HG03571 (cell line): Measurements from ENCODE around the gene SUN3.
"Not testable (repeated sequence)": the region's sequence is repeated elsewhere in the genome, so short reads cannot be mapped to it uniquely, and the experiment has no call there.

Experiments
- ATAC-seq: cut with Tn5 transposase; IDR thresholded peaks from one replicate; pipeline ENCODE4 v1.9.1; 2021; ENCODE audit not compliant: unreplicated experiment

The SUN3 gene

DNA sequence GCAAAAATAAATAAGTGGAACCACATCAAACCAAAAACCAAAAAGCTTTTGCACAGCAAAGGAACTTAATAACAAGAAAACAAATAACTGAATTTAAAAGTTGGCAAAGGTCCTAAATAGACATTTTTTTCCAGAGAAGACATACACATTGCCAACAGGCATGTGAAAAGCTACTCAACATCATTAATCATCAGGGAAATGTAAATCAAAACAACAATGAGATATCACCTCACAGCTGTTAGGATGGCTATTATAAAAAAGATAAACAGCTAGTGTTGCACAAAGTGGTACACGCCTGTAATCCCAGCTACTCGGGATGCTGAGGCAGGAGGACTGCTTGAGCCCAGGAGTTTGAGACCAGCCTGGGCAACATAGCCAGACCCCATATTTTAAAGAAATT is 2.2 kb upstream of the SUN3 start:
- ATAC-seq: no peak

DNA sequence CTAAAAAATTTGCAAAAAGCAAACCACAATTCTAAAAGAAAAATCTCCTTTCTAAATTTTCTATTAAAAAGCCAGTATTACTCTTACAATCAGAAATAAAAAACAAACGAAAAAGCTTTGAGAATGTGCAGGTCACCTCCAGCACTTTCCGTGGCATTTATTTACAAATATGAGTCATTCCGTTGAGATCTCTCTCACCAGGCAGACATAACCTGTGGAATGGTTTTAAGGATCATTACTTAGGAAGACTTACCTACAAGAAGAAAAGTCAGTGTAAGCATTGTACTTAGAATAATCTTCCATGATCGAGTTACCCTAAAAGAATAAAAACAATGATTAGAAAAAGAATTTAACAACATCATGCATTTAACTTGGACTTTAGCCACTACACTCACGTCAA is 3.3 kb downstream of the SUN3 start:
- no peak for ATAC-seq

DNA sequence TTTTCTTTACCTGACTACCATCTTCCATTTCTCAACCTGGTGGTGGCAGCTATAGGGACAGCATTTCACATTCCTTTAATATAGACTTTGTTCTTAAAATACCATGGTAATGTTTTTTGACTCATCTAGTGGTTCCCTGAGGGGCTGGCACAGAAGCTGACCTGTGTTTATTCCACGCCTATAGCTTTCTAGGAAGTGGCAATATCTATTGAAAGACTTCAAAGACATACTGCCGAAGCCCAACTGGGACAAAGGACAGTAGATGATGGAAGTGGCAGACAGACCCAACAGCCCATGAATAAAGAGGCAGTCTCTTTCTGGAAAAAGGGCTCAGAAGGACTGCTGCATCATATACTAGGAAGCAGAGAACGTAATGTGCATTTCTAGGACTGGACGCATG is 11.2 kb downstream of the SUN3 start:
- ATAC-seq: no peak

DNA sequence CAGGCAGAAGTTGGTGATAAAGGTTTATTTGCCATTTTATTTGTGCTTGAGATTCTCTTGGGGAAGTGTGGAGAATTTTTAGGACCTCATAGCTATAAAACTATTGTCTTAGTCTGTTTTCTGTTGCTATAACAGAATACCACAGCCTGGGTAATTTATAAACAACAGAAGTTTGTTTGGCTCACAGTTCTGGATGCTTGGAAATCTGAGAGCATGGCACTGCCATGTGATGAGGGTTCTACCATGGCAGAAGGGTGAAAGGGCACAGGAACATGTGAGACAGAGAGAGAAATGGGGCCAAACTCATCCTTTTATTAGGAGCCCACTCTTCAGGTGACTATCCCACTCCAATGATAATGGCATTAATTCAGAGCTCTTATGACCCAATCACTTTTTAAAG is 12.3 kb downstream of the SUN3 start:
- ATAC-seq: no peak

DNA sequence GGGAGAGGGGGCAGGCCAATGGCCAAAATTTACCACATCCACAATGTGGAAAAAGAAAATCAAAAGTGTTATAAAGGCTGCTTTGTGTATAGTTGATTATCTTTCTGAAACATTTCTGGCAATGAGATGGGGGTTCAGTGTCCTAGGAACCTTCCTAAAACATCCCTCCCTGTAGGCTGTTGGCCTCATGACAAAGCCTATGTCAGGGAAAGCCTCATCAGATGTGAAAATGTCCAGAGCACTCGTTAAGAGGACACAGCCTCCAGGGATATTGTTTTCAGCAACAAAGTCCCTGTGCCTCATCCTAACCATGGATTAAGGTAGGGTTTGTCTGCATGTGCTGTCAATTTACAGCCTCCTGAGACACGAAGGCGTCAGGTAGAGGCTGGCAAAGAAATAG is 17.0 kb downstream of the SUN3 start:
- no peak for ATAC-seq

DNA sequence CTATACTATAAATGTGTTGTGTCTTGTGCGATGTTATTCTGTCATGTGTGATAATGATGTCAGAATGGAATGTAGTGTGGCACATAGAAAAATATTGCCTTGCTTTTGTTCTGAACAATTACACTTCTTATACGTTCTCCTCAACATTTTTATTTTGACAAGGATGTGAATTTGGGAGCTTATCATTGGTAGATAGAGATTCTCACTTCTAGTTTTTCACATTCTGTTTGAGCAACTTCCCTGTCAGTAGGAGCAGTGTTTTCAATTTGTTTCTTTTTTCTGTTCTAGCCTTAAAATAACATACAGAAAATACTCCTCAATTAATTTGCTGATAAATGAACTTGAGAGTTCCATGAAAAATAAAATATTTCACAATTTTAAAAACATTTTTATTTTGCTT is 17.6 kb downstream of the SUN3 start:
- no peak for ATAC-seq

DNA sequence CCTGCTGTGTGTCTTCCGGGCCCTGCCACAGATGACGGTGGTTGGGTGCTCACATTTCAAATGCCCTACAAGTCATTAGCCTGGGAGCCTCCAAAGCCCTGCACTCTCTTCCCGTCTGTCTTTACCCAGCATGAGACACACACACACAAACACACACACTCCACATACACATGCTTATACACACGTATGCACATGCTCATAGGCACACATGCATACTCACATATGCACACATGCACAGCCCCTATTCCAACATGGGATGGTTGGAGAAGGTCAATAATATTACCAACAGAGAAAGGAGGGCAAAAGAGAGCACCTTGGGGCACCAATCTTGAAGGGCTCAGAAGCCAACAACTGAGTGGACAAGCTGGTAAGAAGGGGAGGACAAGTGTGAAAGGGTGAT is 19.0 kb downstream of the SUN3 start:
- no peak for ATAC-seq

DNA sequence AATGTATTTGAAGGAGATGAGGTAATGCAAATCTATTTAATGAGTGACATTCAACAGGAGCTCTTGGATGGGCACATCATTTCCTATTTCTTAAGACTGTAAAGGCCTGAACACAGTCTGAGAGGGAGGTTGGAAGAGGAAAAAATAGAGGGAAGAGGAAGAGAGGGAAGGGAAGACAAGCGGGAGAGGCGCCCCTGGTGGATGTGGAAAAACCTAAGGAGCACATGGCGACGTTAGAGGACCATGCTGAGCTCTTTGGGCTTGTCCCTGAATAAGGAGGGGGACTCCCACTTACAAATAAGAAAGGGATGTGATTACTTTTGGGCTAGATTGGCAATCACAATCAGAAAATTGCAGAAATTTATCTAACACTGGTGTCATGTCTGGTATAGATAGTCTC is 19.6 kb downstream of the SUN3 start:
- ATAC-seq: no peak

DNA sequence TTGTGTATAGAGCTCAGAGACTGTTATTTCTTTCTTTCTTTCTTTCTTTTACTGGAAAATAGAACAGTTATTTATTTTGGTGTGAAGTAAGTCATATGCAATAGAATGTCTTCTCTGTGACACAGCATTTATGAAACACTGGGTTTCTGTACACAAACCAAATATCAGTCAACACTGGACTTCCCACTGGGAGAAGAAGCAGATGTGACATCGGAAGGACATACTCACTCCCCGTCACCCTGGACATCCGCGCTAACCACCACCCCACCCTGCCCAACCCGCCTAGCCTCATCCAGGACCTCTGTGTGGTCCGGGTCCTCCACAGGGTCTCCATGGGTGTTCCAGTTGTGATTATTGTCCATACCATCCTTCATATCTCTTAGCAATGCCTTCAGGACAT is 22.0 kb downstream of the SUN3 start:
- no peak for ATAC-seq

DNA sequence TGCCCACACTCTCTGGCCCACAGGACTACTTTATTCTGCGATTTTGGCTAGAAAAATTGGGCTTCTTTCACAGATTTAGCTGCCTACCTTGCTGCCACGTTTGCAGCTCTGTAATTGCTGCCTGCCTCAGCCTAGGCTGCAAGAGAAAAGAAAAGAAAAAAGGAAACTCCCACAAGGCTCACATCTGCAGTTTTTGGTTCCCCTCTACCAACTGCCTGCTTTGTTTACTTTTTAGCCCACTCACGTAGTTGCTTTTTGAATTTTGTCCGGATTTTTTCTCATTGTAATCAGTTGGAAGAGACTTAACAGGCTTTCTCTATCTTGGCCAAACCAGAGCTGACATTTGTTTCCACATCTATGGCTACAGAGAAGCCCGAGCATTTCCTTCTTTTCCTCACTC is 24.3 kb downstream of the SUN3 start:
- ATAC-seq: no peak

DNA sequence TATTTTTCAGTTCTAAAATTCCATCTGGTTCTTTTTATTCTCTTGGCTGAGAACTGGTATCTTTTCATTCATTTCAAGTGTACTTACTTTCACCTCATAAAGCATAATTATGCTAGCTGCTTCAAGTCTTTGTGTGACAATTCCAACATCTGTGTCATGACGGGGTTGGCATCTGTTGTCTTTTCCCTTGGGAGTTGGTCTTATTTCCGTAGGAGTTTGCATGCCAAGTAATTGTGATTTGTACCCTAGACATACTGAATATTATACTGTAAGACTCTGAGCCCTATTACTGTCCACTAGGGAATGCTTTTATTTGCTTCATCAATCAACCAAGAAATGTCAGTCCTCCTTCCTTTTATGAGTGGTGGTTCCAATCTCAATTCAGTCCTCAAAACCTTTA is 24.9 kb downstream of the SUN3 start:
- ATAC-seq: no peak

DNA sequence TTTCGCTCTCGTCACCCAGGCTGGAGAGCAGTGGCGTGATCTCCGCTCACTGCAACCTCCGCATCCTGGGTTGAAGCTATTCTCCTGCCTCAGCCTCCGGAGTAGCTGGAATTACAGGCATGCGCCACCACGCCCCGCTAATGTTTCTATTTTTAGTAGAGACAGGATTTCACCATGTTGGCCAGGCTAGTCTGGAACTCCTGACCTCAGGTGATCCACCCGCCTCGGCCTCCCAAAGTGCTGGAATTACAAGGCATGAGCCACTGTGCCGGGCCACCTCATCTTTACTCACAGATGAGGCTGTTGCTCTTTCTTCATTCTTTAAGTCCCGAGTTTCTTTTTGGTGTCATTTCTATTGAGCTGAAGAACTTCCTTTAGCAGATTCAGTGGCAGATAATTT is 28.7 kb downstream of the SUN3 start:
- ATAC-seq: not testable (repeated sequence)

DNA sequence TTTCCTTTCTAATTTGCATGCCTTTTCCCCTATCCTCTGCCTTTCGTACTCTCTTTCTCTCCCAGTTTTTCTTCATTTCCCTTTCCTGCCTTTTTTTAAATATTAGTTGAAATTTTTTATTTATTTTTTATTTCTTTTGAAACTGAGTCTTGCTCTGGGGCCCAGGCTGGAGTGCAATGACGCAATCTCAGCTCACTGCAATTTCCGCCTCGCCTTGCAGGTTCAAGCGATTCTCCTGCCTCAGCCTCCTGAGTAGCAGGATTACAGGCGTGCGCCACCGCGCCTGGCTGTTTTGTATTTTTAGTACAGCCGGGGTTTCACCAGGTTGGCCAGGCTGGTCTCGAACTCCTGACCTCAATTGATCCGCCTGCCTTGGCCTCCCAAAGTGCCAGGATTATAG is 29.5 kb downstream of the SUN3 start:
- no peak for ATAC-seq

DNA sequence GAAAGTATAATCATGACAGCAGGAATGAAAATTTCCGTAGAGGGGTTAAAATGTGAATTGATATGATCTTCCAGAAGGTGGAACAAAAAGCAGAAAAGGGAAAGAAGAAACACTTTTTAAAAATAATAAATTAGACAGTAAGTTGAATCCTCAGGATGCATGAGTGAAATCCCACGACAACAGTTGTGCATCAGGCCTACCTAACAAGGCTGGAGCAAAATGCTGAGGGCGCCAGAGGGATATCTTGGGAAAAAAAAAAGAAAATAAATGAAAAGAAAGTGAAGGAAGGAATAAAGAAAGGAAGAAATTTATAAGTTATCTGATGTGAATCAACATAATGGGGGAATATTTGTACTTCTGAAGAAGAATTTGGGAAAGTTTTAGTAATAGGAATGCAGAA is 36.5 kb downstream of the SUN3 start:
- no peak for ATAC-seq

DNA sequence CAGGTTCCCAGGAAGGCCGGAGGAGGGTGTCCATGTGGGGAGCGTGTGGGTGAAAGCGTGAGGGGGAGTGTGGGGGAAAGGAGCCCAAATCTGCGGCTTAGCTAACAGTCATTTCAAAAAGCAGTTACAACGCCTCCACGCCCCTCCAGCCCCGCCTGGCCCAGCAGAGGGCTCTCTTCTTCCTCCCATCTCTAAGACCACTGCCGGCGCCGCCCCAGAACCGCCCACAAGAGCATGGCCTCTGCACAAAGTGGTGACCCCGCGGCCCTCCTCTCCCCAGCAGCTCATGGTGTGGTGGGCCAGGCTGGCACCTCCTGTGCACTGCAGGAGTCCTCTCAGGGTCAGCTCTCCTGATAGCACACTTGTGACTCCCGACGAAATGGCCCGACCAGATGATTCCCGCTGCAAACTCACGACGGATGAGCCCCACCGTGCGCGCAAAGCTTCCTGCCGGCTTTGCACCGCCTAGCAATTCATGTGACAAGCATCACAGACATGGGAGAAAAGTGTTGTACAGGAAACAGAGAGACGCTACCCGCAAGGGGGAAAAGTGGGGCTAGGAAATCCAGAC is 37.1 kb downstream of the SUN3 start:
- ATAC-seq: peak; percentile 99

DNA sequence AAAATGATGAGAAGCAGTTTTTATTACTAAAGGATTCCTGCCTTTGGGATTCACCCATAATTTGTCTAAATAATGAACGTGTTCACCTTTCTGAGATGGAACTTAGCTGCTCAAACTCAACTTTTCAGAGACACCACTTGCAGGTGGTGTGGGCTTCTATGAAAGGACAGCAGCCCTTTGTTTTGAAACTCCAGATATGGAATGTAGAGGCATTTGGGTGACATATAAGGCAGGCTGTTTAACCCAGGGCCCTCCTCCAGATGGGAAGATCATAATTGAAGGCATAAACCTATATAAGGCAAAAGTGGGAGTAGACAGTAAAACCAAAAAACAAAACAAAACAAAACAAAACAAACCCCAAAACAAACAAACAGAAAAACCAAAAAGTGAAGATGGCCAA is 37.6 kb downstream of the SUN3 start:
- ATAC-seq: no peak

DNA sequence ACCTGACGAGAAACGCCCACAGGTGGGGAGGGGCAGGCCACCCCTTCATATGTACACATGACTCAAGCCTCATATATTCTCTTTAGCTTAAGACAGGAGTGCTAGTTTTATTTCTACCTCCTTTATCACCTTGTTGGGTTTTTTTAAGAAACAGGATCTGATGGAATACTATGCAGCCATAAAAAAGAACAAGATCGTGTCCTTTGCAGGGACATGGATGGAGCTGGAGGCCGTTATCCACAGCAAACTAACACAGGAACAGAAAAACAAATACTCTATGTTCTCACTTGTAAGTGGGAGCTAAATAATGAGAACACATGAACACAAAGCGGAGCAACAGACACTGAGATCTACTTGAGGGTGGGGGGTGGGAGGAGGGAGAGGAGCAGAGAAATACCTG is 38.3 kb downstream of the SUN3 start:
- no peak for ATAC-seq

DNA sequence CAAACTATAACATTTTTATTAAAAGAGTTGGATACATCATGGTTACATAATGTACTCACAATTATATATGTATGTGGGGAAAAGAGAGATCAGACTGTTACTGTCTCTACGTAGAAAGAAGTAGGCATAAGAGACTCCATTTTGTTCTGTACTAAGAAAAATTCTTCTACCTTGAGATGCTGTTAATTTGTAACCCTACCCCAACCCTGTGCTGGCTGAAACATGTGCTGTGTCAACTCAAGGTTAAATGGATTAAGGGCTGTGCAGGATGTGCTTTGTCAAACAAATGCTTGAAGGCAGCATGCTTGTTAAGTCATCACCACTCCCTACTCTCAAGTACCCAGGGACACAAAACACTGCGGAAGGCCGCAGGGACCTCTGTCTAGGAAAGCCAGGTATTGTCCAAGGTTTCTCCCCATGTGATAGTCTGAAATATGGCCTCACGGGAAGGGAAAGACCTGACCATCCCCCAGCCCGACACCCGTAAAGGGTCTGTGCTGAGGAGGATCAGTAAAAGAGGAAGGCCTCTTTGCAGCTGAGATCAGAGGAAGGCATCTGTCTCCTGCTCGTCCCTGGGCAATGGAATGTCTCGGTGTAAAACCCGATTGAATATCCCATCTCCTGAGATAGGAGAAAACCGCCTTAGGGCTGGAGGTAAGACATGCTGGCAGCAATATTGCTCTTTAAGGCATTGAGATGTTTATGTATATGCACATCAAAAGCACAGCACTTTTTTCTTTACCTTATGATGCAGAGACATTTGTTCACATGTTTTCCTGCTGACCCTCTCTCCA is 39.1 kb downstream of the SUN3 start:
- ATAC-seq: not testable (repeated sequence)

DNA sequence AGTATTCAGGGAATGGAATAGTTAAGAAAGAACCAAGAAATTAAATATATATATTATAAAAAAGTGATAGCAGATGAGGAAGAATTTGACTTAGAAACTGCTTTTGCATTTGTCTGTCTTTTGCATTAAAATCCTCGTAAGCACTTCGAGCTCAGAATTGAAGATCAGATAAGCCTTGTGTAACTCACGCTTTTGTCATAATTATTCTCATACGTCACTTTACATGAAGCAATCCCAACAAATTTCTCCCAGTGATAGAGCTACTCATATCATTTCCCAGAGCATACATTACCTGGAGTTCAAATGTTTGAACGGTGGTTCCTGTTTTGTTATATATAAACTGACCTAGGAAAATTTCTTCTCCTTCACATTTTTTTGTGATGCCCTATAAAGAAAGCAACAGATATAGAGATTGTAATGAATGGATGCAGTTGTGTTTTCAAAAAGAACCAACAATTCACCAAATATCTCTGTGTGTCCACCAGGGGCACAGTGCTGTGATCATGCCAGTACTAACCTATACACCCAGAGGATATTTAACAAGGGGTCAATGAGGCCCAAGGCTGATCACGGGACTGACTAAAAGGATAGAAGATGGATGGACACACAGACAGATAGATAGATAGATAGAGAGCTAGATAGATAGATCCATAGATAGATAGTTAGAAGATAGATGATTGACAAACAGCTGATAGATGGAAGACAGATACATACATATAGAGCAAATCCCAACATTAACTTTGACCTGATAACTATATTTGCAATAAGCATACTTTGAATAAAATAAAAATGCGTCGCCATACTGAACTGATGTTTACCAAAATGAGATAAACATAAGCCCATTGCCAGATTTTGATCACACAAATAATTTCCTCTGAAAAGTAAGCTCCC is 40.2 kb downstream of the SUN3 start:
- no peak for ATAC-seq

DNA sequence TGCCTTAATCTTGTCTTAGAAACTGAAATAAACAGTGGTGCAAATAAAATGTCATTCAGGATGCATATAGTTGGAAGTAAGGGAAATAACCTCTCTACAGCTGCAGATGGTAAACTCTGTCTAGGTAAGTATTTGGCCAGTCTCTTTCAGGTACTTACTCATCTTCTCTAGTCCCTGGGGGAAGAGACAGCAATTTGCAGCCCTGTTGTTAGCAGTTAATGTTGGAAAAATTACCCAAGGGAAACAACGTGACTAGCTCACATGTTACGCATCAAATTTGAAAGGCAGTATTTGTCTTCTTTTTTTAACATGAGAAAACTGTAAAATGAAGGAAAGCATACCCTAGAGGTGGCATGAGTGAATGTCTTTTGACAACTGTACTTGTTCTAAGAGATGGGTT is 46.3 kb downstream of the SUN3 start:
- no peak for ATAC-seq

DNA sequence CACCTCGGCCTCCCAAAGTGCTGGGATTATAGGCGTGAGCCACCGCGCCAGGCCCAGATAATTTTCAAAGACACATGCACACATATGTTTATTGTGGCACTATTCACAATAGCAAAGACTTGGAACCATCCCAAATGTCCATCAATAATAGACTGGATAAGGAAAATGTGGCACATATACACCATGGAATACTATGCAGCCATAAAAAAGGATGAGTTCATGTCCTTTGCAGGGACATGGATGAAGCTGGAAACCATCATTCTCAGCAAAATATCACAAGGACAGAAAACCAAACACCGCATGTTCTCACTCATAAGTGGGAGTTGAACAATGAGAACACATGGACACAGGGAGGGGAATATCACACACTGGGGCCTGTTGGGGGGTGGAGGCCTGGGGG is 48.3 kb downstream of the SUN3 start:
- ATAC-seq: not testable (repeated sequence)

DNA sequence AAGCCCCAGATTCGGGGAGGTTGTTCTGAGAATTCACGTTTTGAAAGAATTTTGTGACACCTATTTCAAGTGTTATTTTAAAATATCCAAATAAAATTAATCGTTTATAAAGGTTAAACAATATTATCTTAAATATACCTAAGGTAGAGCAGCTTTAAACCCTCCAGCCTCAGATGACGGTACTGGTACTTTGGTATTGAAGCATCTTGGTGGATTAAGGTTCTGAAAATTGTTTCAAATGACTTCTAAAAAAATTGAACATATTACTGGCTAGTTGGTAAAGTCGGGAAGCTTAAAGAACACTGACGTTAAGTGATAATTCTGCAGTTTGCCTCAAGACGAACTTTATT is 49.1 kb downstream of the SUN3 start:
- ATAC-seq: no peak
